A549 (cell line): ENCODE measurements around the gene TECR.

ENCODE experiments used
- ESRRA ChIP-seq: fragments of 150-350 bp; IDR thresholded peaks from 2 replicates; pipeline ENCODE4 v1.6.1; 2014; ENCODE audit warnings: mild to moderate bottlenecking, low read length, borderline replicate concordance
- MAFK ChIP-seq: fragments of 450-650 bp; IDR thresholded peaks from 2 replicates; pipeline ENCODE4 v1.6.1; 2014; ENCODE audit not compliant: partially characterized antibody
- TF ChIP-seq, protein P1 (sequence below): IDR thresholded peaks from 2 replicates; pipeline ENCODE4 v1.6.1; 2012

DNA sequence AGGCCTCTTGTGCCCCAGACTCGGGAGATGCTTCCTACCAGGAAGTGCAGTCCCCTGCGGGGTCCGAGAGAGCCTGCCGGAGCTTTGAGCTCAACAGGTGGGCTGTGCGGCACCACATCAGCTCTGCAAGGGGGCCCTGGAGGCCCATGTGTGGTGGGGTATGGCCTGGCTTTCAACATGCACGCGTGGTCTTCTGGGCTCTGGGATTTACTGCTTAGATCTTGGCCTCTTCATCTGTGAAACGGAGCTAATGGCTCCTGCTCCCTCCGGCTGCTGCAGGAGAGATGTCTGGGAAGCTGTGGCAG is 24.5 kb downstream of the TECR start:
- no peak for TF ChIP-seq MAFK
- TF ChIP-seq, protein P1, sequence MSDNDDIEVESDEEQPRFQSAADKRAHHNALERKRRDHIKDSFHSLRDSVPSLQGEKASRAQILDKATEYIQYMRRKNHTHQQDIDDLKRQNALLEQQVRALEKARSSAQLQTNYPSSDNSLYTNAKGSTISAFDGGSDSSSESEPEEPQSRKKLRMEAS: no peak
- no peak for TF ChIP-seq ESRRA
